Measurements from ENCODE around the gene THY1. TPM values are rescaled to one million over a fixed set of nuclear protein-coding genes. Genes with fewer than 3 reads are reported as not detected.
A peak's percentile ranks its signal among the peaks of the same experiment; 100 is the strongest.

Gene THY1
- total and polyA plus RNA-seq, 7 donors = 5.3 to 214 (median 59.8) TPM

GRCh38 chr11:119374632-119375336, 48.2 kb downstream of the THY1 start:
- Histone ChIP-seq H3K27ac (peak overlapping the region; percentile 69 to 84 (median 76)), H3K36me3 (no peaks in the 10 kb centered on the region), H3K4me1 (peaks cover 0 to 42% (median 26%) of the 10 kb centered on the region in 4 donors), H3K4me3 (no peak overlapping the region), H3K27me3 (no peaks in the 10 kb centered on the region), H3K9me3 (no peaks in the 10 kb centered on the region)
- no peak for DNase-seq
- 38 to 62% methylated on average over 11 of the region's 11 CpGs for WGBS, 2 donors
- no peak for TF ChIP-seq EP300 (IDR thresholded peaks at IDR 0.05)
- TF ChIP-seq POLR2AphosphoS5 (IDR thresholded peaks at IDR 0.05) = no peak
- no peak for TF ChIP-seq CTCF (IDR thresholded peaks at IDR 0.05)
- TF ChIP-seq POLR2A (IDR thresholded peaks at IDR 0.05) = no peak
- intact Hi-C loops (cut with DNase I) = loop anchor here (1.0 kb wide), 1 partner anchor 18 kb away; no protein-coding TSS in a partner anchor

- no peak for DNase-seq
- Histone ChIP-seq H3K27me3 (no peaks in the 10 kb centered on the region), H3K9me3 (no peaks in the 10 kb centered on the region), H3K27ac (peak overlapping the region in 3 of 4 donors; percentile 75 to 84 (median 76)), H3K4me1 (peaks cover 0 to 48% (median 31%) of the 10 kb centered on the region in 4 donors), H3K4me3 (no peak overlapping the region), H3K36me3 (no peaks in the 10 kb centered on the region)
- peak; percentile 35 to 82 (median 78) for TF ChIP-seq CTCF (IDR thresholded peaks at IDR 0.05)
- no peak for TF ChIP-seq EP300 (IDR thresholded peaks at IDR 0.05)
- WGBS, 2 donors = 46 to 50% methylated on average over 5 of the region's 5 CpGs
- intact Hi-C loops (cut with DNase I) = loop anchor here (1.0 kb wide), 1 partner anchor 18 kb away; no protein-coding TSS in a partner anchor
These were observed 48.9 kb downstream of the THY1 start for GRCh38 chr11:119373921-119374631.

- peaks cover 0 to 56% (median 39%) of the 10 kb centered on the region in 4 donors for H3K4me1 ChIP-seq
- DNase-seq = no peak
- H3K36me3 ChIP-seq = no peaks in the 10 kb centered on the region
- no peak overlapping the region for H3K4me3 ChIP-seq
- H3K27me3 ChIP-seq = no peaks in the 10 kb centered on the region
- intact Hi-C loops (cut with DNase I) = no loop called here
- H3K9me3 ChIP-seq = no peaks in the 10 kb centered on the region
- no peak overlapping the region for H3K27ac ChIP-seq
- 64 to 81% methylated on average over 23 of the region's 23 CpGs for WGBS, 2 donors
- no peak for TF ChIP-seq EP300 (IDR thresholded peaks at IDR 0.05)
- TF ChIP-seq CTCF (IDR thresholded peaks at IDR 0.05) = no peak
- no peak for TF ChIP-seq POLR2AphosphoS5 (IDR thresholded peaks at IDR 0.05)
- TF ChIP-seq POLR2A (IDR thresholded peaks at IDR 0.05) = no peak
These were observed 49.7 kb downstream of the THY1 start for GRCh38 chr11:119373059-119373920.

GRCh38 chr11:119372260-119373058, 50.5 kb downstream of the THY1 start:
- Histone ChIP-seq H3K36me3 (no peaks in the 10 kb centered on the region), H3K4me1 (peaks cover 0 to 64% (median 47%) of the 10 kb centered on the region in 4 donors), H3K27ac (peak overlapping the region in 1 of 4 donors; percentile 36), H3K4me3 (no peak overlapping the region), H3K9me3 (no peaks in the 10 kb centered on the region), H3K27me3 (no peaks in the 10 kb centered on the region)
- intact Hi-C loops (cut with DNase I) = no loop called here
- 89 to 92% methylated on average over 26 of the region's 26 CpGs for WGBS, 2 donors
- TF ChIP-seq CTCF (IDR thresholded peaks at IDR 0.05) (no peak), POLR2AphosphoS5 (IDR thresholded peaks at IDR 0.05) (no peak), EP300 (IDR thresholded peaks at IDR 0.05) (no peak), POLR2A (IDR thresholded peaks at IDR 0.05) (no peak)
- DNase-seq = no peak

Measured in sigmoid colon (tissue), 7 donors.